ENCODE data around the gene DTWD2.
"Not testable (repeated sequence)": the region's sequence is repeated elsewhere in the genome, so short reads cannot be mapped to it uniquely, and the experiment has no call there.

DTWD2 gene

DNA sequence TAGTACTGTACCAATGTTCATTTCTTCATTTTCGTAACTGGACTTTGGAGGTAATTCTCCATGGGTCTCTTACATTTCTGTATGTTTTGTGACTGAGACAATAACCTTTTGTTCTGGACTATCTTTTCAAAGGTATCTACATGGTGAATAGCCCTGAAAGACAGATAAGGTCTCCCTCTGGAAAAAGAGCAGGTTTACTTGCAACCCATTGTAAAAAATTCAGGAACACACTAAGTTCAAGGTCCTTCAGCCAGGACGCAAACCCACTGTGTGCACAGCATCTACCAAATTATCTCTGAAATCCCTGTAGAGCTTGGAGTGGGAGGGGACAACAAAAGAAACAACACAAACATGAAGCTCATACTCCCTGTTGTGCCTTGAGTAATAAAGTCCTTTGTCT lies 8.3 kb downstream of the DTWD2 start:
- Histone ChIP-seq H3K9me2 (replicated peaks; ENCODE audit: low read depth, low read length) (no peaks in the 10 kb centered on the region), H3K4me3 (ENCODE audit: low read length, poor library complexity, severe bottlenecking) (no peak overlapping the region), H3K9me3 (ENCODE audit: insufficient read depth, low read depth, low read length) (no peaks in the 10 kb centered on the region), H2AFZ (ENCODE audit: low read length) (no peak overlapping the region), H3K4me2 (ENCODE audit: low read depth, low read length, poor library complexity, severe bottlenecking) (no peak overlapping the region), H3K4me1 (ENCODE audit: insufficient read depth, low read length, poor library complexity, severe bottlenecking) (peaks cover 9% of the 10 kb centered on the region), H3K9ac (ENCODE audit: low read depth, low read length, poor library complexity, severe bottlenecking) (no peak overlapping the region), H3K27me3 (ENCODE audit: insufficient read depth, low read length, poor library complexity, severe bottlenecking) (no peaks in the 10 kb centered on the region), H3K79me2 (ENCODE audit: insufficient read depth, low read length) (no peaks in the 10 kb centered on the region), H3F3A (ENCODE audit: low read depth) (no peaks in the 10 kb centered on the region), H3K36me3 (ENCODE audit: insufficient read depth, low read length) (no peaks in the 10 kb centered on the region), H4K20me1 (ENCODE audit: insufficient read depth, low read length, poor library complexity, severe bottlenecking) (no peaks in the 10 kb centered on the region)
- TF ChIP-seq, protein P1, sequence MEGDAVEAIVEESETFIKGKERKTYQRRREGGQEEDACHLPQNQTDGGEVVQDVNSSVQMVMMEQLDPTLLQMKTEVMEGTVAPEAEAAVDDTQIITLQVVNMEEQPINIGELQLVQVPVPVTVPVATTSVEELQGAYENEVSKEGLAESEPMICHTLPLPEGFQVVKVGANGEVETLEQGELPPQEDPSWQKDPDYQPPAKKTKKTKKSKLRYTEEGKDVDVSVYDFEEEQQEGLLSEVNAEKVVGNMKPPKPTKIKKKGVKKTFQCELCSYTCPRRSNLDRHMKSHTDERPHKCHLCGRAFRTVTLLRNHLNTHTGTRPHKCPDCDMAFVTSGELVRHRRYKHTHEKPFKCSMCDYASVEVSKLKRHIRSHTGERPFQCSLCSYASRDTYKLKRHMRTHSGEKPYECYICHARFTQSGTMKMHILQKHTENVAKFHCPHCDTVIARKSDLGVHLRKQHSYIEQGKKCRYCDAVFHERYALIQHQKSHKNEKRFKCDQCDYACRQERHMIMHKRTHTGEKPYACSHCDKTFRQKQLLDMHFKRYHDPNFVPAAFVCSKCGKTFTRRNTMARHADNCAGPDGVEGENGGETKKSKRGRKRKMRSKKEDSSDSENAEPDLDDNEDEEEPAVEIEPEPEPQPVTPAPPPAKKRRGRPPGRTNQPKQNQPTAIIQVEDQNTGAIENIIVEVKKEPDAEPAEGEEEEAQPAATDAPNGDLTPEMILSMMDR (conservative IDR thresholded peaks at IDR 0.05; ENCODE audit: low read length) = no peak
- TF ChIP-seq EZH2phosphoT487 (IDR thresholded peaks at IDR 0.05; ENCODE audit: borderline replicate concordance) = no peak

DNA sequence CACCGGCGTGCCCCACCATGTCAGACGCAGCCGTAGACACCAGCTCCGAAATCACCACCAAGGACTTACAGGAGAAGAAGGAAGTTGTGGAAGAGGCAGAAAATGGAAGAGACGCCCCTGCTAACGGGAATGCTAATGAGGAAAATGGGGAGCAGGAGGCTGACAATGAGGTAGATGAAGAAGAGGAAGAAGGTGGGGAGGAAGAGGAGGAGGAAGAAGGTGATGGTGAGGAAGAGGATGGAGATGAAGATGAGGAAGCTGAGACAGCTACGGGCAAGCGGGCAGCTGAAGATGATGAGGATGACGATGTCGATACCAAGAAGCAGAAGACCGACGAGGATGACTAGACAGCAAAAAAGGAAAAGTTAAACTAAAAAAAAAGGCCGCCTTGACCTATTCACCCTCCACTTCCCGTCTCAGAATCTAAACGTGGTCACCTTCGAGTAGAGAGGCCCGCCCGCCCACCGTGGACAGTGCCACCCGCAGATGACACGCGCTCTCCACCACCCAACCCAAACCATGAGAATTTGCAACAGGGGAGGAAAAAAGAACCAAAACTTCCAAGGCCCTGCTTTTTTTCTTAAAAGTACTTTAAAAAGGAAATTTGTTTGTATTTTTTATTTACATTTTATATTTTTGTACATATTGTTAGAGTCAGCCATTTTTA lies 14.4 kb downstream of the DTWD2 start:
- not testable (repeated sequence) for H3K4me1 ChIP-seq (ENCODE audit: insufficient read depth, low read length, poor library complexity, severe bottlenecking); H3K4me2 ChIP-seq (ENCODE audit: low read depth, low read length, poor library complexity, severe bottlenecking); H2AFZ ChIP-seq (ENCODE audit: low read length); H3K9me3 ChIP-seq (ENCODE audit: insufficient read depth, low read depth, low read length); H3K9me2 ChIP-seq (replicated peaks; ENCODE audit: low read depth, low read length); H3K4me3 ChIP-seq (ENCODE audit: low read length, poor library complexity, severe bottlenecking); H3K79me2 ChIP-seq (ENCODE audit: insufficient read depth, low read length); H3K27me3 ChIP-seq (ENCODE audit: insufficient read depth, low read length, poor library complexity, severe bottlenecking); H3K36me3 ChIP-seq (ENCODE audit: insufficient read depth, low read length); H3F3A ChIP-seq (ENCODE audit: low read depth); H4K20me1 ChIP-seq (ENCODE audit: insufficient read depth, low read length, poor library complexity, severe bottlenecking); H3K9ac ChIP-seq (ENCODE audit: low read depth, low read length, poor library complexity, severe bottlenecking)

DNA sequence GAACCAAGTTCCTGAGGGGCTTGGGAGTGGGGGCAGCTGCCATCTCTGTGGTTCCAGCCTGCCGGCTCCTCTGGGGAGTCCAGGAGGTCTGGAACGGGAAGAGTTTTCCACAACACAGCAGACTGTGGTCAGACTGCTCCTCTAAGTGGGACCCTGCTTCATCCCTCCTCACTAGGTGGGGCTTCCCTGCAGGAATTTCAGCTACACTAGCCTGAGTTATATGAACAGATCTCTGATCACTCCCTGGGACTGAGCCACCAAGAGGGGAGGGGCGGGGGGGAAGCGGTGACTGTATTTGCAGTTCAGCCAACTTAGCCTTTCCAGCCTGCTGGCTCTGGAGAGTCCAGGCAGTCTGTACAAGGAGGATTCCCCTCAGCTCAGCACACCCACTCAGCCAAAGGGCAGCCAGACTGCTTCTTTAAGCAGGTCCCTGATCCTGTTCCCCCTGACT lies 19.4 kb downstream of the DTWD2 start:
- no peaks in the 10 kb centered on the region for H3F3A ChIP-seq (ENCODE audit: low read depth)
- H3K27me3 ChIP-seq (ENCODE audit: insufficient read depth, low read length, poor library complexity, severe bottlenecking) = no peaks in the 10 kb centered on the region
- no peak overlapping the region for H2AFZ ChIP-seq (ENCODE audit: low read length)
- no peaks in the 10 kb centered on the region for H3K36me3 ChIP-seq (ENCODE audit: insufficient read depth, low read length)
- no peaks in the 10 kb centered on the region for H3K4me1 ChIP-seq (ENCODE audit: insufficient read depth, low read length, poor library complexity, severe bottlenecking)
- no peaks in the 10 kb centered on the region for H3K9me2 ChIP-seq (replicated peaks; ENCODE audit: low read depth, low read length)
- H3K9me3 ChIP-seq (ENCODE audit: insufficient read depth, low read depth, low read length) = no peaks in the 10 kb centered on the region
- no peaks in the 10 kb centered on the region for H3K79me2 ChIP-seq (ENCODE audit: insufficient read depth, low read length)
- H3K9ac ChIP-seq (ENCODE audit: low read depth, low read length, poor library complexity, severe bottlenecking) = no peak overlapping the region
- no peak overlapping the region for H3K4me2 ChIP-seq (ENCODE audit: low read depth, low read length, poor library complexity, severe bottlenecking)
- TF ChIP-seq, protein P1 (conservative IDR thresholded peaks at IDR 0.05; ENCODE audit: low read length) = no peak
- no peak for TF ChIP-seq EZH2phosphoT487 (IDR thresholded peaks at IDR 0.05; ENCODE audit: borderline replicate concordance)
- H4K20me1 ChIP-seq (ENCODE audit: insufficient read depth, low read length, poor library complexity, severe bottlenecking) = no peaks in the 10 kb centered on the region
- no peak overlapping the region for H3K4me3 ChIP-seq (ENCODE audit: low read length, poor library complexity, severe bottlenecking)

DNA sequence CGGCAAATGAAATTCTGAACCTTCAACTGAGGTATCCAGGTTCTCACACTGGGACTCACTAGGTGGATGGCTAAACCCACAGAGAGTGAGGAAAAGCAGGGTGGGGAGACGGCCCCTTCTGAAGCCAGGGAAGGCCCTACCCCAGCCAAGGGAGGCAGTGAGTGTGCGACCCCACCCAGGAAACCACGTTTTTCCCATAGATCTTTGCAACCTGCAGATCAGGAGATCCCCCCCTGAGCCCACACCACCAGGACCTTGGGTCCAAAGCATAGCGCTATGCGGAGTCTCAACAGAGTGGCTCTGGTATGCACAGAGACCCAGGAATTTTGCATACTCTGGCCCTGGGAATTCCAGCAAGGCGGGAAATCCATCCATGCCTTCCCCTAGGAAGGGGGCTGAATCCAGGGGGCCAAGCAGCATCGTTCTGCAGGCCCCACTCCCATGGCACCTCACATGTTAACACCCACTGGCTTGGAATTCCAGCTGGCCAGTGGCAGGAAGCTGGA lies 19.9 kb downstream of the DTWD2 start:
- Histone ChIP-seq H3K79me2 (ENCODE audit: insufficient read depth, low read length) (no peaks in the 10 kb centered on the region), H3K9me3 (ENCODE audit: insufficient read depth, low read depth, low read length) (no peaks in the 10 kb centered on the region), H3K27me3 (ENCODE audit: insufficient read depth, low read length, poor library complexity, severe bottlenecking) (no peaks in the 10 kb centered on the region), H3K9me2 (replicated peaks; ENCODE audit: low read depth, low read length) (no peaks in the 10 kb centered on the region), H3K4me3 (ENCODE audit: low read length, poor library complexity, severe bottlenecking) (no peak overlapping the region), H4K20me1 (ENCODE audit: insufficient read depth, low read length, poor library complexity, severe bottlenecking) (no peaks in the 10 kb centered on the region), H3K4me2 (ENCODE audit: low read depth, low read length, poor library complexity, severe bottlenecking) (no peak overlapping the region), H3K9ac (ENCODE audit: low read depth, low read length, poor library complexity, severe bottlenecking) (no peak overlapping the region), H3F3A (ENCODE audit: low read depth) (no peaks in the 10 kb centered on the region), H3K4me1 (ENCODE audit: insufficient read depth, low read length, poor library complexity, severe bottlenecking) (no peaks in the 10 kb centered on the region), H2AFZ (ENCODE audit: low read length) (no peak overlapping the region), H3K36me3 (ENCODE audit: insufficient read depth, low read length) (no peaks in the 10 kb centered on the region)
- TF ChIP-seq, protein P1 (conservative IDR thresholded peaks at IDR 0.05; ENCODE audit: low read length) = no peak
- no peak for TF ChIP-seq EZH2phosphoT487 (IDR thresholded peaks at IDR 0.05; ENCODE audit: borderline replicate concordance)
